ENCODE results near the gene POMC.
A peak's percentile ranks its signal among the peaks of the same experiment; 100 is the strongest.
"Not testable (repeated sequence)": the region's sequence is repeated elsewhere in the genome, so short reads cannot be mapped to it uniquely, and the experiment has no call there.

Gene POMC

GRCh38 chr2:25168256-25169072 is at the start of gene POMC:
Gene POMC (minus strand): TSS chr2:25168580. CDS start chr2:25164772, 3,808 bp downstream.
- FAIRE-seq (no peak), DNase-seq (ENCODE audit: insufficient read length, low spot score) (peak; percentile 45)

DNA sequence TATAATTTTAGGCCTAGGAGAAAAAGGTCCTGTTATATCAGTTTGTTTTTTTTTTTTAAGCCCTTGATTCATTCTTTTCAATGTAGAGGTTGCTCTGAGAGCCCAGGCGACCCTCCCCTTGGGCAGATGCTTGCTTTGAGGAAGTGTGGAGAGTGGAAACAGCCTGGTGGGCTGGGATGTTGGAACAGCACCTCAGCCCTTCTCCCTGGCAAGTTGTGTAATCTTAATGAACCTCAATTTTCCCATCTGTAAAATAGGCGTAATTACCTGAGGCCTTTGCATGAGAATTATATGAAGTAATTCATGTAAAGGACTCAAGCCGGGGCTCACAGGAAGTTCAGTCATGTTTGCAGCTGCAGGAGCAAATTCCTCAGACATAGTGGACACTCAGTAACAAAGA is 49.7 kb upstream of the POMC start:
- DNase-seq (ENCODE audit: insufficient read length, low spot score) (no peak), FAIRE-seq (no peak)

- no peak for FAIRE-seq
- DNase-seq (ENCODE audit: insufficient read length, low spot score) = no peak
Observed at GRCh38 chr2:25215948-25216679, 47.7 kb upstream of the POMC start.

- no peak for DNase-seq (ENCODE audit: insufficient read length, low spot score)
- no peak for FAIRE-seq
Observed at GRCh38 chr2:25215232-25215631, 46.9 kb upstream of the POMC start.

- FAIRE-seq = no peak
- DNase-seq (ENCODE audit: insufficient read length, low spot score) = no peak
Observed at GRCh38 chr2:25213229-25213628, 44.8 kb upstream of the POMC start.

GRCh38 chr2:25210923-25211322 is 42.5 kb upstream of the POMC start:
- FAIRE-seq; DNase-seq (ENCODE audit: insufficient read length, low spot score): not testable (repeated sequence)

- FAIRE-seq (no peak), DNase-seq (ENCODE audit: insufficient read length, low spot score) (no peak)
Observed at GRCh38 chr2:25207078-25207545, 38.7 kb upstream of the POMC start.

DNA sequence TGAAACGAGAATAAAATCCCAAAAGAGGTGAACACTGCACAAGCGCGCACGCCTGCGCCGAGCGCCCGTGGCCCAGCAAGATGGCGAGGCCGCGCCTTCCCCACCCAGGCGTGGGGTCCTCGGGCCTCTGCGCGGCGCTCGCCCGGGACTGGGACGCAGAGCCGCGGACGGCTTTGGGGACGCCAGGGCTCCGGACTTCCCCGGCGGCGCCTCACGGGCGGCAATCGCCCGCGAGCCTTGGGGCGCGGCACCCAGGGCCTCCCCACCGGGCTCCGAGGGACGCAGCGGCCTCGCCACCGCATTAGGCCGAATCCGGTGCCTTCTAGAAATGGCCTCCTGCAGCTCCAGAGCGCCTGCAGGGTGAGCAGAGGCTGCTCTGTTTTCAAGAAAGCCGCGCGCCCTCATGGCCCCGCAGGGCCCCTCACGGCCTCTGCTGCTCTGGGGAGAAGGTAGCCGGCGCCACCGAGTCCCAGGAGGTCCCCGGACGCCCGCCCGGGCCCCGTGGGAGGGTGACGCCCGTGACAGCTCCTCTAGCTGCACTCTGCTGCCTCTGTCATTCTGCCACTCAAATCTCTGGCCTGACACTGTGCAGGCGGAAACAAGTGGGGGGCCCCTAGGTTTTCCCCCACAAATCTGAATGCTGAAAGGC is 35.9 kb upstream of the POMC start:
- FAIRE-seq = no peak
- DNase-seq (ENCODE audit: insufficient read length, low spot score) = no peak

DNA sequence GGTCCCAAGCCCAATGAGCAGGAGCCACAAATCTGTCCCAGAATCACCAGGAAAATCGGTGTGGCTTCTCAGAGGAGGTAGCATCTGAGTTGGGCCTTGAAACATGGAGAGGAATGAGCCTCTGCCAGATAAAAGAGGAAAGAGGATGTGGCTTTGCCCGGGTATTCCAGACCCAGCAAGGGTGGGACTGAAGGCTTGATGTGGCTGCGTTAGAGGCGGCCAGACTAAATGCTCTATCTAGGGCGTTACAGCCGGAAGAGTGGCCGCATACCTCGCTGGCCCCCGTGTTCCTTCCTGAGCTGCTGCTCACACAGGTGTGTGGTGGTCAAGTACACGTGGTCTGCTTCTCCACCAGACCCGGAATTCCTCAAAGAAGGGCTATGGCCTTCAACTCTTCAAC is 33.9 kb upstream of the POMC start:
- DNase-seq (ENCODE audit: insufficient read length, low spot score) (no peak), FAIRE-seq (no peak)

DNA sequence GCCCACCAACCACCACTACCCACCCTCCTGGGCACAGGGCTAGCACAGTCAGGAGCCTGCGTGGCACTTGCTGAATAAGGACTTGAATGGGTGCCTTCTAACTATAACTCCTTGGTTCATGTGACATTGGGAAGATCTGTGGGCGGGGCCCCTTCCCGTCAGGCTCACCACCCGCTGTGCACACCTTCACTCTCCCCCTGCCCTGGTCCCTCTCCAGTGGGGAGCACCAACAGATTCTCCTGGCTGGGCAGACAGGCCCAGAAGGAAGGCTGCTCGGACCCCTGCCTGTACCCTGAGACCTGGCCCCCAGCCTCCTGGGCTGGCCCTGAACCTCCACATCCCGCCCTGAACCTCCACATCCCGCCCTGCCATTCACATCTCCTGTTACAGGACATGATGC is 33.4 kb upstream of the POMC start:
- FAIRE-seq (no peak), DNase-seq (ENCODE audit: insufficient read length, low spot score) (no peak)

DNA sequence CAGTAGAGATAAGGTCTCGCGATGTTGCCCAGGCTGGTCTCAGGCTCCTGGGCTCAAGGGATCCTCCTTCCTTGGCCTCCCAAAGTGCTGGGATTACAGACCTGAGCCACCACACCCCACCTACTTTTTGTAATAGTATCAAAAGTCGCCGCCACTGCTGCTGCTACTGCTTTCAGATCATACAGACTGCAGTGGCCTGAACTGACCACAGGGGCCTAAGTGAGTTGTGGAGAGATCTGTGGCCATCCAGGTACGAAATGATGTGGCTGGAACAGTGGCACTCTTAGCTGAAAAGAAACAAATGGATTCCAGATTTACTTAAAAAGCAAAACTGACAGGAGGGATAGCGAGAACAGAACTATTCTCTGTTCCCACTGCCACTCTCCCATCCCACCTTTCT is 32.9 kb upstream of the POMC start:
- DNase-seq (ENCODE audit: insufficient read length, low spot score) (peak; percentile 35), FAIRE-seq (no peak)

GRCh38 chr2:25198576-25198975 is 30.2 kb upstream of the POMC start:
- FAIRE-seq (no peak), DNase-seq (ENCODE audit: insufficient read length, low spot score) (no peak)

DNA sequence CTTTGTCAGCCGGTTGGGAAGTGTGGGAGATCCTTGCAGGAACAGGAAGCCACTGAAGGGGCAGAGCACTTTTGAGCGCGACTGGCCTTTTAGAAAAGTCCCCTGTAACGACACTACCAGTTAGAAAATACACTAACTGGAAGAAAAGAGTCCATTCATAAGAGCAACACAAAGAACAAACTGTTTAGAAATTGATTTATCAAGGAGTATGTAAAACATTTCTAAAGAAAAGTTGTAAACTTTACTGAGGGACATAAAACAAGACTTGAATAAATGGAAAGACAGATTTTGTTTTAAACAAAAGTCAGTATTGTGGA is 29.8 kb upstream of the POMC start:
- FAIRE-seq (no peak), DNase-seq (ENCODE audit: insufficient read length, low spot score) (no peak)

GRCh38 chr2:25197336-25198208 is 29.2 kb upstream of the POMC start:
- no peak for FAIRE-seq
- DNase-seq (ENCODE audit: insufficient read length, low spot score) = no peak

- DNase-seq (ENCODE audit: insufficient read length, low spot score) (no peak), FAIRE-seq (no peak)
Observed at GRCh38 chr2:25194576-25195122, 26.3 kb upstream of the POMC start.

- DNase-seq (ENCODE audit: insufficient read length, low spot score) (no peak), FAIRE-seq (no peak)
Observed at GRCh38 chr2:25190536-25190935, 22.2 kb upstream of the POMC start.

- no peak for FAIRE-seq
- DNase-seq (ENCODE audit: insufficient read length, low spot score) = no peak
Observed at GRCh38 chr2:25188405-25188804, 20.0 kb upstream of the POMC start.

DNA sequence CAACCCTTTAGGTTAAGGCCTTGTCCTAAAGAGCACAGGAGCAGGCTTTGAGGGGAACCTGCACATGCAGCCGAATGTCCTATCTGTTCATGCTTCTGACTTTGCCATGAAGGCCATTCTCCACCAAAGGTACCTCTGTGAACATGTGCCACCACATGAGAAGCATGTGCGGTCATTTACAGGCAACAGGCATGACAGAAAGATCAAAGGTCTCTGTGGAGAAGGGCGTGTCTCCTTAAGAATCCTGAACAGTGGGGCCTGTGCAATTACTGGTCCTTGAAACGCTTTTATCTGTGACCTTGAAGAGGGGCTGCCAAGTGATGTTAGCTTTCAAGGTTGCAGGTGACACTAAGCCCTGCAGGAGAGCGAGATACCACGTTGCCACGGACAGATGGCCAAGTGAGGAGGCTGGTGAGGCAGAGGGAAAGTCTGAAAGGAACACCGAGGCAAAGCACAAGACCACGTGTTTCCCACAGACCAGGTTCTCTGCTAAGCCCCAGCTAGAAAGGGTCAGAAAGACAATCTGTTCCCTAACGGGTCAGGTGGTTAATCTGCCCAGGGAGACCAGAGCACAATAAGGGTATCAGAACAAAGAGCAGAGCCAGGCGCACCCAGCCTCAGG is 19.5 kb upstream of the POMC start:
- DNase-seq (ENCODE audit: insufficient read length, low spot score) (no peak), FAIRE-seq (no peak)

GRCh38 chr2:25184254-25184653 is 15.9 kb upstream of the POMC start:
- DNase-seq (ENCODE audit: insufficient read length, low spot score) (no peak), FAIRE-seq (no peak)

DNA sequence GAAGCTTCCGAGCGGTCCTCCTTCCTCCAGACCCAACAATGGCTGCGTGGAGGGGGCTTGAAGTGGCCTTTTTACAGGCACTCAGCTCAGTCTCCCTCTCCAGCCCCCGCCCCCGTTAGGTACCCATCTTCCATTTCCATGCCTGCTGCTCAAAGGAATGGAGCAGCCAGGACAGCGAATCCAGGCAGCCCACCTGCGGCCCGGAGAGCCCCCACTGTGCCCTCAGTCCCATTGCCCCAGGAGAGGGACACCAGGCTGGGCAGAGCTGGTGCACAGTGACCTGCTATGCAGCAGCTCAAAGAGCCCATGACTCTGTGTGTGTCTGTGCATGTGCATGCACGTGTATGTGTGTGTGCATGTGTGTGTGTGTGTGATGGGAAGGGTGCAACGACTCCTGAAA is 10.6 kb upstream of the POMC start:
- no peak for FAIRE-seq
- no peak for DNase-seq (ENCODE audit: insufficient read length, low spot score)

Data from HTR-8/SVneo (cell line).